Vagina (tissue), 2 donors: ENCODE measurements around the gene IRF6. TPM values are rescaled to one million over a fixed set of nuclear protein-coding genes. Genes with fewer than 3 reads are reported as not detected.

Experiments used
- DNase-seq, 2 donors: peaks; one replicate each; pipeline ENCODE4 v3.0.0-alpha.2; 2017; ENCODE audit errors: extremely low spot score in 2 of 2
- H3K27ac ChIP-seq: fragments of 200-600 bp; sonication (generic); one replicate; pipeline ENCODE4 v1.5.1; 2019
- H3K27me3 ChIP-seq: fragments of 200-600 bp; sonication (generic); one replicate; pipeline ENCODE4 v1.5.1; 2019
- H3K36me3 ChIP-seq, 2 donors: fragments of 200-600 bp; sonication (generic); one replicate each; pipeline ENCODE4 v1.5.1; 2017 to 2019
- H3K4me1 ChIP-seq: fragments of 200-600 bp; sonication (generic); one replicate; pipeline ENCODE4 v1.5.1; 2019
- H3K4me3 ChIP-seq, 2 donors: fragments of 200-600 bp; sonication (generic); 1 replicate in 1 of 2; 2 replicates in 1 of 2; pipeline ENCODE4 v1.5.1; 2016 to 2019
- H3K9me3 ChIP-seq: fragments of 200-600 bp; sonication (generic); one replicate; pipeline ENCODE4 v1.5.1; 2019
- CTCF ChIP-seq, 3 experiments: fragments of 450-650 bp in 2 of 3; fragments of 200-600 bp in 1 of 3; sonication (generic) in 1 of 3; IDR thresholded peaks; one replicate each; pipeline ENCODE4 v1.5.1; 2017 to 2019; ENCODE audit warnings: antibody characterized with exemption in 3 of 3, mild to moderate bottlenecking in 2 of 3, moderate library complexity in 2 of 3
- POLR2A ChIP-seq, 2 donors: fragments of 450-650 bp; IDR thresholded peaks; one replicate each; pipeline ENCODE4 v1.6.1; 2017; ENCODE audit warnings: antibody characterized with exemption in 2 of 2, mild to moderate bottlenecking in 2 of 2, moderate library complexity in 2 of 2
- POLR2AphosphoS5 ChIP-seq, 2 donors: sonication (generic); formaldehyde crosslinking; IDR thresholded peaks; one replicate each; pipeline ENCODE4 v1.9.0; 2017; ENCODE audit warnings: antibody characterized with exemption in 2 of 2, mild to moderate bottlenecking in 2 of 2, low read depth in 1 of 2; ENCODE audit not compliant: insufficient read depth in 1 of 2
- intact Hi-C: fragments of 100-400 bp; cut with DNase I; formaldehyde crosslinking; loops from one replicate; pipeline ENCODE4 v1.15.1; 2023
- total RNA-seq: library from RNA; depleted of rRNA; stranded (reverse); fragments of >200 nt; gene quantifications from one replicate; pipeline ENCODE4 v1.2.3, GENCODE V29; 2016

The IRF6 gene
- total RNA-seq, 1 donor from 2014 or later, result 83.5 TPM

- TF ChIP-seq CTCF (IDR thresholded peaks at IDR 0.05) (no peak), POLR2A (IDR thresholded peaks at IDR 0.05) (no peak), POLR2AphosphoS5 (IDR thresholded peaks at IDR 0.05; ENCODE audit: insufficient read depth in 1 of 2, low read depth in 1 of 2) (no peak)
- Histone ChIP-seq H3K4me3 (no peak overlapping the region), H3K27me3 (no peaks in the 10 kb centered on the region), H3K36me3 (no peaks in the 10 kb centered on the region), H3K4me1 (peaks cover 15% of the 10 kb centered on the region), H3K9me3 (no peaks in the 10 kb centered on the region), H3K27ac (no peak overlapping the region)
- DNase-seq, result no peak
- intact Hi-C loops, result no loop called here
Observed at GRCh38 chr1:209772126-209772525, 33.8 kb downstream of the IRF6 start.

- intact Hi-C loops, result no loop called here
- DNase-seq, result no peak
- H3K4me3 ChIP-seq, result no peak overlapping the region
- no peaks in the 10 kb centered on the region for H3K9me3 ChIP-seq
- no peak overlapping the region for H3K27ac ChIP-seq
- H3K27me3 ChIP-seq, result no peaks in the 10 kb centered on the region
- TF ChIP-seq CTCF (IDR thresholded peaks at IDR 0.05) (no peak), POLR2AphosphoS5 (IDR thresholded peaks at IDR 0.05; ENCODE audit: insufficient read depth in 1 of 2, low read depth in 1 of 2) (no peak), POLR2A (IDR thresholded peaks at IDR 0.05) (no peak)
- H3K36me3 ChIP-seq, result no peaks in the 10 kb centered on the region
- peaks cover 15% of the 10 kb centered on the region for H3K4me1 ChIP-seq
Observed at GRCh38 chr1:209770636-209771415, 35.1 kb downstream of the IRF6 start.

GRCh38 chr1:209769971-209770370, 36.0 kb downstream of the IRF6 start:
- Histone ChIP-seq H3K4me1 (peaks cover 15% of the 10 kb centered on the region), H3K27ac (peak overlapping the region; percentile 55), H3K4me3 (peak overlapping the region in 1 of 2 donors; percentile 26), H3K9me3 (no peaks in the 10 kb centered on the region), H3K36me3 (no peaks in the 10 kb centered on the region), H3K27me3 (no peaks in the 10 kb centered on the region)
- TF ChIP-seq POLR2AphosphoS5 (IDR thresholded peaks at IDR 0.05; ENCODE audit: insufficient read depth in 1 of 2, low read depth in 1 of 2) (no peak), CTCF (IDR thresholded peaks at IDR 0.05) (no peak), POLR2A (IDR thresholded peaks at IDR 0.05) (no peak)
- intact Hi-C loops, result no loop called here
- no peak for DNase-seq

GRCh38 chr1:209769171-209769904, 36.6 kb downstream of the IRF6 start:
- intact Hi-C loops, result no loop called here
- Histone ChIP-seq H3K36me3 (no peaks in the 10 kb centered on the region), H3K27ac (peak overlapping the region; percentile 55), H3K9me3 (no peaks in the 10 kb centered on the region), H3K4me3 (peak overlapping the region; percentile 2 to 26), H3K27me3 (no peaks in the 10 kb centered on the region), H3K4me1 (peaks cover 15% of the 10 kb centered on the region)
- no peak for DNase-seq
- TF ChIP-seq CTCF (IDR thresholded peaks at IDR 0.05) (no peak), POLR2A (IDR thresholded peaks at IDR 0.05) (no peak), POLR2AphosphoS5 (IDR thresholded peaks at IDR 0.05; ENCODE audit: insufficient read depth in 1 of 2, low read depth in 1 of 2) (peak in 1 of 2 donors; percentile 15)
